ENCODE results near the gene KRTAP5-9.
"Not testable (repeated sequence)": the region's sequence is repeated elsewhere in the genome, so short reads cannot be mapped to it uniquely, and the experiment has no call there.

The KRTAP5-9 gene

DNA sequence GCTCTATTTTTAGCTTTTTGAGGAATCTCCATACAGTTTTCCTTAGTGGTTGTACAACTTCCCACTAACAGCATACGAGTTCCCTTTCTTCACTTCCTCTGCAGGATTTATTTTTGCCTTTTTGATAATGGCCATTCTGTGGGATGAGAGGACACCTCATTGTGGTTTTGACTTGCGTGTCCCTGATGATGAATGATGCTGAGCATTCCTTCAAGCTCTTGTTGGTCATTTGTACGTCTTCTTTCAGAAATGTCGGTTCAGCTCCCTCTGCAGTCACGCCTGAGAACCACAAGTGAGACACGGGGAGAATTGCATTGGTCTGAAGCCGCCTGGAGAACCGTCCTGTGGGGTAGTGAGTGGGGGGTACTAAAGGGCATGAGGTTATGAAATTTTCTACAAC, 15.2 kb downstream of the KRTAP5-9 start:
- DNase-seq = no peak

DNA sequence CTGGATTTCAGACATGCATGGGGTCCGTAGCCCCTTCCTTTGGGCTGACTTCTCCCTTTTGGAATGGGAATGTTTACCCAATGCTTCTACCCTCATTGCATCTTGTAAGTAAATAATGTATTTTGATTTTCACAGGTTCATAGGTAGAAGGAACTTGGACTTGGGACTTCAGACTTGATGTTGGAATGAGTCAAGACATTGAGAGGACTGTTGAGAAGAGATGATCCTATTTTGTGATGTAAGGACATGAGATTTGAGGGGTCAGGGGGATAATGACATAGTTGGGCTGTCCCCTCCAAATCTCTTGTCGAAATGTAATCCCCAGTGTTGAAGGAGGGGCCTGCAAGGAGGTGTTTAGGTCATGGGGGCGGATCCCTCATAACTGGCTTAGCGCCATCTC, 16.2 kb downstream of the KRTAP5-9 start:
- no peak for DNase-seq

DNA sequence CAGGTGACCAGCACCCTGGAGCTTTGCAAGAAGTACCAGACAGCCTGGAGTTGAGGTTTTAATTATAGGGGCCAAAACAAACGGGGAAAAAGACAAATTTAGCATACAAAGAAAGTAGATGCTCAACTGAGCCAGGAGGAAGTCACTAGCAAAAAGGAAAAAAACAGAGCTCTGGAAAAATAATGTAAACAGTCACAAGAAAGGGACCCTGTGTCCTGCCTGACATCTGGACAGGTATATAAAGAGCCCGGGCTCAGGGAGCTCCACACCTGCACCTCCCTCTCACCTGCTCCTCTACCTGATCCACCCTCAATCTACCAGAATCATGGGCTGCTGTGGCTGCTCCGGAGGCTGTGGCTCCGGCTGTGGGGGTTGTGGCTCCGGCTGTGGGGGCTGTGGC, 17.0 kb downstream of the KRTAP5-9 start, which contains the start of gene KRTAP5-10:
KRTAP5-10 (plus strand) TSS at position 301 of the 400 bp plus-strand sequence; CDS start at position 326, 25 bp downstream.
- DNase-seq = no peak

DNA sequence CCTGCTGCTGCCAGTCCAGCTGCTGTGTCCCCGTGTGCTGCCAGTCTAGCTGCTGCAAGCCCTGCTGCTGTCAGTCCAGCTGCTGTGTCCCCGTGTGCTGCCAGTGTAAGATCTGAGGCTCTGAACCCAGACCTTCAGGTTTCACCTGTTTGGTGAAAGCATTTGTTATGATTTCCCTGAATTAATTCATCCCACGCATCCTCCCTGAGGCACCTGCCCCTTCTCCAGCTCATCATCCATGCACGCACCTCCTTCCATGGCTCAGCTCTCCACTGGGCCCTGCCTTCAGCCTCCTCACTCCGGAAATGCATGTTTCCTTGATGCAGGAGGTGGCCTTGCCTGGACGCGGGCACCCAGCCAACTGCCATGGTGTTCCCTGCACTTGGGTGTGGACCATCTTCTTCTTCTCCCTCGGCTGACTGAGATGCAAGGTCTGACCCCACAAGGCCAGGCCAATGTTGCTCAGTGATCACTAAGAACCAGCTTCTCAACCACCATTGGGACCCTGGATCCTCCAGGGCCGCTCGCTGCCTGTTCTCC, 17.9 kb downstream of the KRTAP5-9 start:
- no peak for DNase-seq

DNA sequence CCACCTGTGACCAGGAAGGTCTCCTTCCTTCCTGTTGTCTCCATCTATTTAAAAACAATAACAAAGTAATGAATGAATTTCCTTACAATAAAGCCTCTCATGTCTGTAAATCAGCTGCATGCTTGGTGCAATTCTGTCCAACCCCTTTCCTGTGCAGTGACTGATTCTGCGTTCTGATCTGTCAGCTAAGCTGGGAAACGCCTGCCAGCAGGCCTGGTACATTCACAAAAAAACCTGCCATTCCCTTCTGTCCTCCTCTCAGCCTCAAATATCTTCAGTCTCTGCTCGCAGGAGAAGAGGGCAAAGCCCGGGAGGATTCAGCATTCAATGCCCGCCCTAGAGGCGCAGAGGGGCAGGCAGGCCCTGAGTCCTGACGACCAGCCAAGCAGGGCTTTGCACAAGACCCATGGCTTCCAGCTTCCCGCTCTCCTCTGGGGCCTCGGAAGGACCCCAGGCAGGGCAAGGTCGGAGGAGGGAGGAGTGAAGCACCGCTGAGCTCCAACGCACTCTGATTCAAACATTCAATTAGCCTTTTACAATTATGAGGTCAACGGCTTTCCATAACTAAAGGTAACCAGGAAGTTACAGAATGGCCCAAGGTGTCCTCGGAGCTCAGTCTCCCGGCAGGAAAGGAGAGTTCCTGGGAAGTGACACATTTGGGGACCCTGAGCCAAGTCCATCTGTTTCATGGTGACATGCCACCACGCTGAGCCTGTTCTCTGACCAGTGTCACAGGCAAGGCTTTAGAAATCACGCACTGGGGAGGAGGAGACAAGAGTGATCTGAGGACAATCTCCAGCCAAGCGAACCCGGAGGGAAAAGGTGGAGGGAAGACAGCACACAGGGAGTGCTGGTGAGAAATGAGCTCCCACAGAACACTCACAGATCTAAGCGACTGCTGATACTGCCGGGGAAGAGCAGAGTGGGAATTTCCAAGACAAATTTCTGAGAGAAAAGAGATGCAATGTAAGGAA, 18.7 kb downstream of the KRTAP5-9 start:
- not testable (repeated sequence) for DNase-seq

DNA sequence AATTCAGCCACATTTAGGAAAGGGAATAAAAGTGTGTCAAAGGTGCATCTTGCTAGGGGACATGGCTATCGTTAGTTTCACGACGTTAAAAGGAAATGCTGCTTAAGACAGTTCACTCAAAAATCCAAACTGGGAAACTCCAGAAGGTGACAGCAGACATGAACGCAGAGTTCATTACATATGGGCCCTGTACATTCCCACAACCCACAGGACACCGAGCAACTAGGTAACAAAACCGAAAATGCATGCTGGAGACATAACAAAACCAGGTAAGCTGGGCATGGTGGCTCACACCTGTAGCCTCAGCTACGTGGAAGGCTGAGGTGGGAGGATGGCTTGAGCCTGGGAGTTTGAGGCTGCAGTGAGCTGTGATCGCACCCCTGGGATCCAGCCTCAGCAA, 19.4 kb downstream of the KRTAP5-9 start:
- DNase-seq = not testable (repeated sequence)

DNA sequence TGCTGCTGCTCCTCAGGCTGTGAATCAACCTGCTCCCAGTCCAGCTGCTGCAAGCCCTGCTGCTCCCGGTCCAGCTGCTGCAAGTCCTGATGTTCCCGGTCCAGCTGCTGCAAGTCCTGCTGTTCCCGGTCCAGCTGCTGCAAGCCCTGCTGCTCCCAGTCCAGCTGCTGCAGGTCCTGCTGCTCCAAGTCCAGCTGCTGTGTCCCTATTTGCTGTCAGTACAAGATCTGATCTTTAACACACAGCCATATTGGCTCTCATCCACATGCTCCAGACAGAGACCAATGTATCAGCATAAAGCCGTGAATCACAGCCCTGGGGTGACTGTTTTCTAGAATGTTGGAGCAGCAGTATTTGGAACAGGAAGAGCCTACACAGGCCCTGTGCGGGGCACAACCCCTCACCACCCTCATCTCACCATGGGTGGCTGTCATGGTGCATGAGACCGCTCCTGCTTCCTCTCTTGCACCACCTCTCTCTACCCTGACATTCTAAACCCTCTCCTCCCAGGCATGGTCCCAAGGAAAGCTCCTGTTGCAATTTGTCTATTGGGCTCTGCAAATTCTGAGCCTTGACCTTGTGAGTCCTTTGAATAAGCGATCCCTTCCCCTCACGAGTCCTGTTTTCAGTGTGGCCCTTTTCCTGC, 20.6 kb downstream of the KRTAP5-9 start:
- no peak for DNase-seq

DNA sequence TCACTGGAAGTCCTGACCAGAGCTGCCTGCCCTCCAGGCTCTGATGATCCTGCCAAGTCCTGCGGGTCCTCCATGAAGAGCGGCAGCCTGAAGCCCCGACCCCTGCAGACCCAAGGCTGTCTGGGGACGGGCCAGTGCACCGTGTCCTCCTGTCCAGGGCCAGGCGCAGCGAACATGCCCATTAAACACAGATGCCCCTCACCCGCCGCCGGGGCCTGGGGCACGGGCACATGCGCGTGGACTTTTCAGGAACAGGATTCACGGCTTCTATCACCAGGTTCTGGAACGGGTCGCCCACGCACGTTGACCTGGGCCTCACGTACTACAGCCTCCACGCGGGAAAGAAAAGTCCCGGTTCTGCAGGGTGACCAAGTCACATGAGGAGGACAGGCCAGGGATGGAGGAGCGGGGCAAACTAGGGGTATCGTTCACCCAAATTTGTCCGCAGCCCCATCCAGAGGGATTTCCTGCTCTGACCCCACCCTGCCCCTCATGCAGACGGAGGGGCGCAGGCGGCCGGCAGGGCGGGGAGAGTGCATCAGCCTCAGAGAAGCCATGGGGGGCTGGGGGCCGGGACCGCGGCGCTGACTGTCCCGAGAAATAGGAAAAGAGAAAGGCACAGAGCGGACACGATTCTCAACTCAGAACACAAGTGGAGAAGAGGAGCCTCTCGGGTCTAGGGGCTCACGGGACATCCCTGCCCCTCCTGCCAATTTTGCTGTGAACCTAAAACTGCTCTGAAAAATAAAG, 23.1 kb downstream of the KRTAP5-9 start:
- DNase-seq = not testable (repeated sequence)

DNA sequence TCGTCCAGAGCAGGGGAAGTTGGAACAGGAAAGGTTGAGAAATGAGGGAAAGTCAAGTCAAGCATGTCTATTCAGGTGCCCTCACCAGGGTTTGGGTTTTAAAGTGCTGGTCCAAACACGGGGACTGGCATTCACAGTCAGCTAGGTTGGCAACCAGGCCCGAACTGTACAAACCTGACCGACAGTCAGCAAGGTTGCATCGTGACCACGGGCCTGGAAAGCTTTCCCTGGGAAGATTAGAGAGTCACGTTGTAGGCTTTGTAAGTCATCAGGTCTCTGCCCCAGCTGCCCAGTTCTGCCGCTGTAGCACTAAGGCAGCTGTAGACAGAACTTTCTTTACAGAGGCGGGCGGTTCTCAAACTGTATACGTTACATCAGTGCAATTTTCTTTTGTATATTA, 24.6 kb downstream of the KRTAP5-9 start:
- no peak for DNase-seq

DNA sequence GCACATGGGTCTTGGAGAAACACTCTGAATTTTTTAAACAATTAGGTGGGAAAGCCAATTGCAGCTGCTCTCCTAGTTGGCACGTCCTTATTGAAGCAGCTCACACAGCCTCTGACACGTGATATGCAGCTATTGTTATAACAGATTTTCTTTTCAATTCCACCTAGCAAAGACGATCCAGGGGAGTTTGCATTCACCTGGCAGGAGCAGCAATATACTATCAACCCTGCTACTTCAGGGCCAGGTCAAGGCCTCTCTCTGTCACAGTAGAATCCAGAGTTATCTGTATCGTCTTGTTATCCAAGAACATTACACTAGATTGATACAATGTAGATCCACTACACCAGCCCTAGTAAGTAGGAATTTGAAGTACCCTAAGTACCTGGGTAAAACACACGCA, 26.2 kb downstream of the KRTAP5-9 start:
- DNase-seq = no peak

DNA sequence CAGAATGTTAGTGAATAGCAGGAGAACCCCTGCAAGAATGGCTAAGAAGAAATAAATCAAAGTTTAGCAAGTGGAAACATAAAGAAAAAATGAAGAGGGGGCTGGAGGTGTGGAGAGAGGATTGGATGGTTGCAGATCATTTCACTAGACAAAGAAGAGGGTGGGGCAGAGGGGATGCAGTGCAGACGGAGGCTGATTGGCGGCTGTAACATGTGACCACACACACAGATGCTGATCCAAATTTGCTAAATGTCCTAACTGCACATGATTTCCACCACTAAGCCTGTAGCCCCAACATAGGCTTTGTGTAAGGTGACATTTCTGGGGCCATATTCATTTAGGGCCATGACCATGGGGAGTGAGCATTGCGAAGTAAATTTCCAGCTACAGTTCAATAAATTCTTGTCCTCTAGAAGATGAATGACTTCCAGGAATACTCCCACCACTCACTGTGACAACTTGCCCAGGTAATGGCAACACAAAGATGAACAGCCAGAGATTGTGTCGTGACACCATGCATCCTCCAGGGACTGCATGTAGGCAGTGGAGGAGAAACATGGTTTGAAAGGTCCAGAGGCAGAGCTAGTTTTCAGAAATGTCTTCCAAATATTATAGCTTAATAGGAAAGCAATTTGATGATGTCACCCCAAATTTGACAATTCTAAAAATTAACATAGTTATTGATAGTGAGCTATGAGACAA, 27.7 kb downstream of the KRTAP5-9 start:
- no peak for DNase-seq

DNA sequence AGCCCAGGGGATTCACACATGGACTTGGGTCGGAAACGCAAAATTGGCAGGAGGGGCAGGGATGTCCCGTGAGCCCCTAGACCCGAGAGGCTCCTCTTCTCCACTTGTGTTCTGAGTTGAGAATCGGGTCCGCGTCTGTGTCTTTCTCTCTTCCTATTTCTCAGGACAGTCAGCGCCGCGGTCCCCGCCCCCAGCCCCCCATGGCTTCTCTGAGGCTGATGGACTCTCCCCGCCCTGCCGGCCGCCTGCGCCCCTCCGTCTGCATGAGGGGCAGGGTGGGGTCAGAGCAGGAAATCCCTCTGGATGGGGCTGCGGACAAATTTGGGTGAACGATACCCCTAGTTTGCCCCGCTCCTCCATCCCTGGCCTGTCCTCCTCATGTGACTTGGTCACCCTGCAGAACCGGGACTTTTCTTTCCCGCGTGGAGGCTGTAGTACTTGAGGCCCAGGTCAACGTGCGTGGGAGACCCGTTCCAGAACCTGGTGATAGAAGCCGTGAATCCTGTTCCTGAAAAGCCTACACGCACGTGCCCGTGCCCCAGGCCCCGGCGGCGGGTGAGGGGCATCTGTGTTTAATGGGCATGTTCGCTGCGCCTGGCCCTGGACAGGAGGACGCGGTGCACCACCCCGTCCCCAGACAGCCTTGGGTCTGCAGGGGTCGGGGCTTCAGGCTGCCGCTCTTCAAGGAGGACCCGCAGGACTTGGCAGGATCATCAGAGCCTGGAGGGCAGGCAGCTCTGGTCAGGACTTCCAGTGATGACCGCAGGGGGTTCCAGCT, 28.7 kb downstream of the KRTAP5-9 start:
- DNase-seq = not testable (repeated sequence)

DNA sequence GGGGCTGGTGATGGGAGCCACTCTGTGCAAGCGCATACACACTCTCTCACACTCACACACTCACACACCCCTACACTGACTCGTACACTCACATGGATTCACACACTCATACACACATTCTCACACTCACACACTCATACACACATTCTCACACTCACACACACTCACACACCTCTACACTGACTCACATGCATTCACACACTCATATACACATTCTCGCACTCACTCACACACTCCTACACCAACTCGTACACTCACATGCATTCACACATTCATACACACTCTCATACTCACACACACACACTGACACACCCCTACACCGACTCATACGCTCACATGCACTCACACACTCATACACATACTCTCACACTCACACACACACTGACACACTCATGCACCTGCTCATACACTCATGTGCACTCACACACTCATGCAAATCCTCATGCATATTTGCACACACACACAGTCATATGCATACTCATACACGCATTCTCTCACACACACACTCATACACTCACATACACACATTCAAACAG, 29.3 kb downstream of the KRTAP5-9 start:
- DNase-seq = no peak

DNA sequence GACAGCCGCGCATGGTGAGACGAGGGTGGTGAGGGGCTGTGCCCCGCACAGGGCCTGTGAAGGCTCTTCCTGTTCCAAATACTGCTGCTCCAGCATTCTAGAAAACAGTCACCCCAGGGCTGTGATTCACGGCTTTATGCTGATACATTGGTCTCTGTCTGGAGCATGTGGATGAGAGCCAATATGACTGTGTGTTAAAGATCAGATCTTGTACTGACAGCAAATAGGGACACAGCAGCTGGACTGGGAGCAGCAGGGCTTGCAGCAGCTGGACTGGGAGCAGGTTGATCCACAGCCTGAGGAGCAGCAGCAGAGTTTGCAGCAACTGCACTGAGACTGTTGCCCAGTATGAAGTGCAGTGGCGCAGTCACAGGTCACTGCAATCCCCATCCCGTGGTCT, 31.3 kb downstream of the KRTAP5-9 start:
- not testable (repeated sequence) for DNase-seq

DNA sequence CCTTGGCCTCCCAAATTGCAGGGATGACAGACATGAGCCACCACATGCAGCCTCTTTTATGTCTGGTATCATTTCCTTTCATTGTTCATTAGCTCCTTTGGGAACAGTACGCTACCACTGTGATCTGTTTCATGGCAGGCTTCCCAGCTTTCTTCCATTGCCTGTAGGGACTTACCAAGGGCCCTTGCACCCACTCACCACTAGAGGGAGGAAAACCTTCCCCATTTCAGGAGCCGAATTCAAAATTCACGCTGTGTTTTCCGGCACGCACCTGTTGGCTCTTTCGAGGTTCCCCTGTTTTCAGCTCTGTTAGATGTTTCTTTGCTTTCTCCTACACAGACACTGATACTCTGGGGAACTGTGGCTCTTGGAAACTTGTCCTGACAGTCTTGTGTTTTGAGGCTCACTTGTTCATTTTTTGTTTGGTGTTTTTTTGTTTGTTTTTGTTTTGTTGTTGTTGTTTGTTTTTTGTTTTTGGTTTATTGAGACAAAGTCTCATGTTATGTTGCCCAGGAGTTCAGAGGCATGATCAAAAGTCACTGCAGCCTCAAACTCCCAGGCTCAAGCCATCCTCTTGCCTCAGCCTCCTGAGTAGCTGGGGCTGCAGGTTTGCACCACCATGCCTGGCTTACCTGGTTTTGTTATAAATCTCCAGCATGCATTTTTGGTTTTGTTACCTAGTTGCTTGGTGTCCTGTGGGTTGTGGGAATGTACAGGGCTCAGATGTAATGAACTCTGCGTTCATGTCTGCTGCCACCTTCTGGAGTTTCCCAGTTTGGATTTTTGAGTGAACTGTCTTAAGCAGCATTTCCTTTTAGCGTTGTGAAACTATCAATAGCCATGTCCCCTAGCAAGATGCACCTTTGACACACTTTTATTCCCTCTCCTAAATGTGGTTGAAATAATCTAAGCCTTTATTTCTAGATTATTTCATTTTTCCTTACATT, 32.1 kb downstream of the KRTAP5-9 start:
- DNase-seq = peak; percentile 7

DNA sequence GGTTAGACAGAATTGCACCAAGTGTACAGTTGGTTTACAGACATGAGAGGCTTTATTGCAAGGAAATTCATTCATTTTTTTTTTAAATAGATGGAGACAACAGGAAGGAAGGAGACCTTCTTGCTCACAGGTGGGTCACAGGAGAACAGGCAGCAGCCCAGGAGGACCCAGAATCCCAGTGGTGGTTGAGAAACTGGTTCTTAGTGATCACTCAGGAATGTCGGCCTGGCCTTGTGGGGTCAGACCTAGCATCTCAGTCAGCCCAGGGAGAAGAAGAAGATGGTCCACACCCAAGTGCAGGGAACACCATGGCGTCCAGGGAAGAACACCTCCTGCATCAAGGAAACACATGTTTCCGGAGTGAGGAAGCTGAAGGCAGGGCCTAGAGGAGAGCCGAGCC, 33.6 kb downstream of the KRTAP5-9 start:
- DNase-seq = no peak

DNA sequence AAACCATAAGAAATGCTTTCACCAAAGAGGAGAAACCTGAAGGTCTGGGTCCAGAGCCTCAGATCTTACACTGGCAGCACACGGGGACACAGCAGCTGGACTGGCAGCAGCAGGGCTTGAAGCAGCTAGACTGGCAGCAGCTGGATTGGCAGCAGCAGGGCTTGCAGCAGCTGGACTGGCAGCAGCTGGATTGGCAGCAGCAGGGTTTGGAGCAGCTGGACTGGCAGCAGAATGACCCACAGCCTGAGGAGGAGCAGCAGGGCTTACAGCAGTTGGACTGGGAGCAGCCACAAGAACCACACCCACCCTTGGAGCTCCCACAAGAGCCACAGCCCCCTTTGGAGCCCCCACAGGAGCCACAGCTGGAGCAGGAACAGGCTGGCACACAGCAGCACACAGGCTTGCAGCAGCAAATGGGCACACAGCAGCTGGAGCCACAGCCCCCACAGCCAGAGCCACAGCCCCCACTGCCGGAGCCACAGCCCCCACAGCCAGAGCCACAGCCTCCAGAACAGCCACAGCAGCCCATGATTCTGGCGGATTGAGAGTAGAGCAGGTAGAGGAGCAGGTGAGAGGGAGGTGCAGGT, 34.2 kb downstream of the KRTAP5-9 start, which contains the start of gene KRTAP5-11:
KRTAP5-11 (minus strand) TSS at position 567 of the 587 bp plus-strand sequence; CDS start at position 529, 38 bp downstream.
- no peak for DNase-seq

DNA sequence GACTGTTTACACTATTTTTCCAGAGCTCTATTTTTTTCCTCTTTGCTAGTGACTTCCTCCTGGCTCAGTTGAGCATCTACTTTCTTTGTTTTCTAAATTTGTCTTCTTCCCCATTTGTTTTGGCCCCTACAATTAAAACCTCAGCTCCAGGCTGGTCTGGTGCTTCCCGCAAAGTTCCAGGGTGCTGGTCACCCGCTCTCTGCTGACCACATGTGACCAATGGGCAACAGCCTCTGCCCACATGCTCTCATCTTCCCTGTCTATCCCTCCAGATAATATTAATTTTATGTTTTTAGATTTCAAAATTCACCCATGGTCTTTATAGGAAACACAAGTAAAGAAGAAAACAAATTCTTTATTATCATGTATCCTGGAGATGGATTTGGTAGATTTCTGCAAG, 34.7 kb downstream of the KRTAP5-9 start:
- not testable (repeated sequence) for DNase-seq

DNA sequence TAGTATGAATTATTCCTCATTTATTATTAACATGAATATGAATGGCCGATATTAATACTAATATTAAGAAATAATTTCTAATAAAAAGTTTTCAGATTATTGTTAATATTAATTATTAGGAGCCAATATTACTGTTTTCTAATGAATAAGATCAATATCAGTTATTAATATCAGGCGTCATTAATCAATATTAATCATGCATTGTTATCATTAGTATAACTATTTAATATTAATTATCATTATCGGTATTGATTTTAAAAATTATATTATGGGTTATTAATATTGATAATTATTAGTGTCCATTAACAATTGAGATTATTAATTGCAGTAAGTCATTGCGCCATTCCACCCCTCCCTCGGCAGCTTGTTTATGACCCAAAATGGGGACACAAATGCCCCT, 37.5 kb downstream of the KRTAP5-9 start:
- DNase-seq = not testable (repeated sequence)
